Motor neuron (in vitro differentiated cells): Measurements from ENCODE around the gene VILL. TPM values are rescaled to one million over a fixed set of nuclear protein-coding genes. Genes with fewer than 3 reads are reported as not detected.
"Not testable (repeated sequence)": the region's sequence is repeated elsewhere in the genome, so short reads cannot be mapped to it uniquely, and the experiment has no call there.

Source experiments
- ATAC-seq, 8 experiments: fragments of 200-7000 bp; cut with Tn5 transposase; replicated peaks in 6 of 8; 2 replicates each; pipeline ENCODE4 v1.8.0; 2021; ENCODE audit warnings: mild to moderate bottlenecking in 8 of 8, moderate library complexity in 8 of 8
- H3K27ac ChIP-seq, 2 donors: fragments of 250-450 bp; sonication (Bioruptor Pico); 2 replicates each; pipeline ENCODE4 v1.9.0; 2021; ENCODE audit warnings: antibody characterized with exemption in 2 of 2, mild to moderate bottlenecking in 2 of 2, moderate library complexity in 1 of 2
- H3K4me1 ChIP-seq, 2 donors: fragments of 250-450 bp; sonication (Bioruptor Pico); replicated peaks in 1 of 2; 2 replicates each; pipeline ENCODE4 v1.6.1; 2021; ENCODE audit warnings: antibody characterized with exemption in 2 of 2, mild to moderate bottlenecking in 2 of 2, moderate library complexity in 1 of 2
- H3K4me3 ChIP-seq, 5 donors: fragments of 250-450 bp; sonication (Bioruptor Pico); 2 replicates each; pipeline ENCODE4 v1.9.0; 2021; ENCODE audit warnings: antibody characterized with exemption in 5 of 5, mild to moderate bottlenecking in 5 of 5, moderate library complexity in 4 of 5
- WGBS, 10 experiments: fragments of 450-650 bp; shearing (Covaris generic); methylation state at CpG; one replicate each; pipeline ENCODE4 v1.0.0; 2022; 5-methylcytosine and 5-hydroxymethylcytosine counted together
- in situ Hi-C, 9 experiments: fragments of 400-800 bp; cut with MboI; loops; one replicate each; pipeline ENCODE4 v1.15.0; 2021; ENCODE audit warnings: low sequenced_read_pairs in 9 of 9, low pct_unique_long_range_greater_than_20kb in 2 of 9; ENCODE audit not compliant: unreplicated experiment in 9 of 9
- total RNA-seq, 8 experiments: library from RNA; unstranded; fragments of 300-600 nt; gene quantifications; 2 replicates each; pipeline versions ENCODE4 v1.2.3 to v1.2.4, GENCODE V29; 2022

The VILL gene
- total RNA-seq, 8 experiments from 2014 or later = 0.38 to 10.8 (median 1.6) TPM

DNA sequence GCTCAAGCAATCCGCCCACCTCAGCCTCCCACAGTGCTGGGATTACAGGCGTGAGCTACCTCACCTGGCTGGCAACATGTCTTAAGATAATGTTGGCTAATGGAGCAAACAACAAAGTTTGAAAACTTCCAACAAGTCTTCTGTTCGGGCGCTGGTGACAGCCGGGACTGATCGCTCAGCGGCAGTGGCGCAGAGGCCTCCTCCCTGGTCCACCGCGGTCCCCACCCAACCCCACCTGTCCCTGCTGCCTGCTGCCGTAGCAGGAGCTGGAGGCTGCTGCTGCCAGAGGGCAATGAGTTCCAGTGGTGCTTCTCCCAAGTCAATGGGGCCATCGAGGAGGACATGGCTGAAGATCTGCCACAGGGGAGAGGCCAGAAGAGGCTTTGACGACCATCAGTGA lies 60.5 kb downstream of the VILL start:
- H3K27ac ChIP-seq = no peak overlapping the region
- no peaks in the 10 kb centered on the region for H3K4me1 ChIP-seq
- no peak overlapping the region for H3K4me3 ChIP-seq
- in situ Hi-C loops = no loop called here
- no peak for ATAC-seq
- 0 to 69% (median 60%) methylated on average over 1 to 5 of the region's 13 CpGs; no CpG with 5 or more reads in 5 of the 10 experiments for WGBS, 10 experiments

DNA sequence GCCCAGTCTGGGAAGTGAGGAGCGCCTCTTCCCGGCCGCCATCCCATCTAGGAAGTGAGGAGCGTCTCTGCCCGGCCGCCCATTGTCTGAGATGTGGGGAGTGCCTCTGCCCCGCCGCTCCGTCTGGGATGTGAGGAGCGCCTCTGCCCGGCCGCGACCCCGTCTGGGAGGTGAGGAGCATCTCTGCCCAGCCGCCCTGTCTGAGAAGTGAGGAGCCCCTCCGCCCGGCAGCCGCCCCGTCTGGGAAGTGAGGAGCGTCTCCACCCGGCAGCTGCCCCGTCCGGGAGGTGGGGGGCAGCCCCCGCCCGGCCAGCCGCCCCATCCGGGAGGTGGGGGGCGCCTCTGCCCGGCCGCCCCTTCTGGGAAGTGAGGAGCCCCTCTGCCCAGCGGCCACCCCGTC lies 62.7 kb downstream of the VILL start:
- H3K27ac ChIP-seq, H3K4me3 ChIP-seq, in situ Hi-C loops, H3K4me1 ChIP-seq, ATAC-seq: not testable (repeated sequence)
- no CpG with 5 or more reads among the region's 32 CpGs for WGBS, 10 experiments

DNA sequence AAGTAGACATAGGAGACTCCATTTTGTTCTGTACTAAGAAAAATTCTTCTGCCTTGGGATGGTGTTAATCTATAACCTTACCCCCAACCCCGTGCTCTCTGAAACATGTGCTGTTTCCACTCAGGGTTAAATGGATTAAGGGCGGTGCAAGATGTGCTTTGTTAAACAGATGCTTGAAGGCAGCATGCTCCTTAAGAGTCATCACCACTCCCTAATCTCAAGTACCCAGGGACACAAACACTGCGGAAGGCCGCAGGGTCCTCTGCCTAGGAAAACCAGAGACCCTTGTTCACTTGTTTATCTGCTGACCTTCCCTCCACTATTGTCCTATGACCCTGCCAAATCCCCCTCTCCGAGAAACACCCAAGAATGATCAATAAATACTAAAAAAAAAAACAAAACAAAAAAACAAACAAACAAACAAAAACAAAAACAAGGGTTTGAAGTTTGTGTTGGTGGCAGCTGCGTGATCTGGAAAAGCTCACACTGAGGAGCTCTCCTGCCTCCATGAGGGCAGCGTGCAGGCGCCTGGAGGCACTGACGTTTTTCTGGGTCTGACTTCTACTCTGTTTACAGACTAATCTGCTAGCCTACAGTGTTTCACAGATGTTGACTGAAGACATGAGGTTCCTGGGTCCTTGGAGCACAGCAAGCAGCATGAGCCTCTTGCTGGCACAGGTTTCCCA lies 63.4 kb downstream of the VILL start:
- H3K27ac ChIP-seq, in situ Hi-C loops, H3K4me3 ChIP-seq, H3K4me1 ChIP-seq: not testable (repeated sequence)
- WGBS, 10 experiments = 81% methylated on average over 4 of the region's 9 CpGs; no CpG with 5 or more reads in 9 of the 10 experiments
- peak in 2 of 8 experiments; percentile 33 to 64 for ATAC-seq

DNA sequence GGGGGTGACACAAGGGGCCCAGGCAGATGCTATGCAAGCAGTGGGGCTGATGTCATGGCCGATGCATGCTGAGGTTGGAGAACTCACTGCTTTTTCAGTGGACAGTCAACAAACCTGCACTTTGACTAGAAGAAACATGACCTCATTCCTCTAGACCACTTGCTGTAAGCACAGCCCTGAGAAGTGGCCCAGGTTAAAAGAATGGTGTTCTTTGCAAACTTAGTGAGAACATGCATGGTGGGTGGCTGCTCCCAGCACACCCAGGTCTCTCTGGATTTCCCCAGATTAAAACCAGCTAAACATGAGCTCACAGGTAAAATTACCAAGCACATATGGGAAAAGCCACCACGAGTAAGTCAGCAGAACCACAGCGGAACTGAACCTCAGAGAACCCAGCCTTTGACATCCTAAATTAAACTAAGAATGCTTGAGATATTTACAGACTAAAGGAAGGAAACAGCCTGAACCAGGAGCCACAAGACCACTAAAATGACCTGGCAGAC lies 64.0 kb downstream of the VILL start:
- H3K27ac ChIP-seq = no peak overlapping the region
- WGBS, 10 experiments = 33 to 100% (median 61%) methylated on average over 1 to 3 of the region's 3 CpGs; no CpG with 5 or more reads in 3 of the 10 experiments

More for the DNA sequence above, 64.0 kb downstream of the VILL start:
- peak in 3 of 8 experiments; percentile 46 to 94 (median 76) for ATAC-seq
- Histone ChIP-seq H3K4me3 (no peak overlapping the region), H3K4me1 (no peaks in the 10 kb centered on the region)
- in situ Hi-C loops = no loop called here

Other genes with a start within 250 kb of the VILL start
- 10 to 100 TPM in 4 of 8 experiments, 1 to 10 TPM in 4; 6.6 to 31.9 (median 12.6) TPM for gene CTDSPL, start 128.9 kb upstream of the VILL start, total RNA-seq
- 10 to 100 TPM in 7 of 8 experiments, 1 to 10 TPM in 1; 8.8 to 61.8 (median 31.0) TPM for gene PLCD1, start 38.9 kb downstream of the VILL start, total RNA-seq
- 1 to 10 TPM in 4 of 8 experiments, under 1 TPM in 4; 0.27 to 3.5 (median 0.81) TPM for gene DLEC1, start 48.4 kb downstream of the VILL start, total RNA-seq
- 10 to 100 TPM; 11.3 to 60.3 (median 25.7) TPM for gene ACAA1, start 146.3 kb downstream of the VILL start, total RNA-seq
- 10 to 100 TPM in 4 of 8 experiments, 1 to 10 TPM in 3, under 1 TPM in 1; 0.76 to 24.4 (median 9.3) TPM for gene MYD88, start 147.9 kb downstream of the VILL start, total RNA-seq
- gene OXSR1, start 174.8 kb downstream of the VILL start, total RNA-seq = 10 to 100 TPM; 23.8 to 51.8 (median 30.9) TPM